Astrocyte (in vitro differentiated cells and primary cell): ENCODE data around the gene INPP5A. TPM values are rescaled to one million over a fixed set of nuclear protein-coding genes. Genes with fewer than 3 reads are reported as not detected.

Experiments used
- DNase-seq: peaks from one replicate; pipeline ENCODE4 v3.0.0-alpha.2; 2010; ENCODE audit warnings: low read depth
- FAIRE-seq: peaks from 2 replicates; lab custom pipeline; 2011; peaks lifted over from hg19 to GRCh38; lab: Jason Lieb, UNC
- H2AFZ ChIP-seq: 2 replicates; pipeline ENCODE4 v1.6.0; 2012; ENCODE audit warnings: low read depth, low read length, inconsistent platforms
- H3K27ac ChIP-seq: 2 replicates; pipeline ENCODE4 v1.5.1; 2011; ENCODE audit warnings: low read depth, low read length, inconsistent platforms
- H3K27me3 ChIP-seq: 2 replicates; pipeline ENCODE4 v1.6.0; 2011; ENCODE audit warnings: low read length, inconsistent platforms; ENCODE audit not compliant: insufficient read depth
- H3K36me3 ChIP-seq: 2 replicates; pipeline ENCODE4 v1.5.1; 2011; ENCODE audit warnings: low read length, inconsistent platforms; ENCODE audit not compliant: insufficient read depth
- H3K4me1 ChIP-seq: 2 replicates; pipeline ENCODE4 v1.5.1; 2011; ENCODE audit warnings: low read length, inconsistent platforms; ENCODE audit not compliant: insufficient read depth
- H3K4me2 ChIP-seq: 2 replicates; pipeline ENCODE4 v1.6.0; 2012; ENCODE audit warnings: low read length, inconsistent platforms
- H3K4me3 ChIP-seq: 2 replicates; pipeline ENCODE4 v1.5.1; 2011; ENCODE audit warnings: low read depth, mild to moderate bottlenecking, low read length, inconsistent platforms; ENCODE audit not compliant: insufficient read depth
- H3K79me2 ChIP-seq: 2 replicates; pipeline ENCODE4 v1.6.0; 2012; ENCODE audit warnings: mild to moderate bottlenecking, low read length, inconsistent platforms; ENCODE audit not compliant: insufficient read depth
- H3K9ac ChIP-seq: 2 replicates; pipeline ENCODE4 v1.6.0; 2012; ENCODE audit warnings: mild to moderate bottlenecking, low read length, inconsistent platforms
- H3K9me3 ChIP-seq: 2 replicates; pipeline ENCODE4 v1.5.1; 2012; ENCODE audit warnings: low read depth, mild to moderate bottlenecking, low read length, inconsistent platforms; ENCODE audit not compliant: insufficient read depth
- H4K20me1 ChIP-seq: 2 replicates; pipeline ENCODE4 v1.6.0; 2012; ENCODE audit warnings: low read length, inconsistent platforms; ENCODE audit not compliant: insufficient read depth
- H3K27ac Mint-ChIP-seq: one replicate; pipeline ENCODE4 v1.8.0; 2021; ENCODE audit warnings: mild to moderate bottlenecking, mixed read lengths; ENCODE audit not compliant: unreplicated experiment
- H3K27me3 Mint-ChIP-seq: one replicate; pipeline ENCODE4 v1.8.0; 2021; ENCODE audit warnings: low read depth, mixed read lengths; ENCODE audit not compliant: unreplicated experiment
- H3K36me3 Mint-ChIP-seq: one replicate; pipeline ENCODE4 v1.8.0; 2021; ENCODE audit warnings: low read depth, mixed read lengths; ENCODE audit not compliant: unreplicated experiment
- H3K4me1 Mint-ChIP-seq: one replicate; pipeline ENCODE4 v1.8.0; 2021; ENCODE audit warnings: low read depth, mixed read lengths; ENCODE audit not compliant: unreplicated experiment
- H3K4me3 Mint-ChIP-seq: one replicate; pipeline ENCODE4 v1.8.0; 2021; ENCODE audit warnings: mild to moderate bottlenecking, moderate library complexity, mixed read lengths; ENCODE audit not compliant: unreplicated experiment
- H3K9me3 Mint-ChIP-seq: one replicate; pipeline ENCODE4 v1.8.0; 2021; ENCODE audit warnings: mild to moderate bottlenecking, mixed read lengths; ENCODE audit not compliant: unreplicated experiment
- CTCF ChIP-seq: IDR thresholded peaks from 2 replicates; pipeline ENCODE4 v1.5.1; 2011; ENCODE audit warnings: low read depth, mild to moderate bottlenecking, inconsistent platforms, low read length, moderate library complexity; ENCODE audit not compliant: insufficient read depth
- EZH2 ChIP-seq: IDR thresholded peaks from 2 replicates; pipeline ENCODE4 v1.6.1; 2012; ENCODE audit warnings: mild to moderate bottlenecking, low read length, inconsistent platforms; ENCODE audit not compliant: insufficient read depth
- total RNA-seq: library from RNA; stranded (reverse); gene quantifications from 2 replicates; pipeline ENCODE4 v1.2.1, GENCODE V29; 2021

The INPP5A gene
- total RNA-seq, 1 donor from 2014 or later: 39.1 TPM

GRCh38 chr10:132612571-132613504, 75.3 kb downstream of the INPP5A start:
- no peak overlapping the region for H3K27ac Mint-ChIP-seq
- FAIRE-seq: no peak

GRCh38 chr10:132613566-132614348, 76.2 kb downstream of the INPP5A start:
- peaks cover 89% of the 10 kb centered on the region for H4K20me1 ChIP-seq
- no peak overlapping the region for H3K4me3 ChIP-seq
- Mint-ChIP-seq H3K27me3 (no peaks in the 10 kb centered on the region), H3K36me3 (peaks cover 8% of the 10 kb centered on the region), H3K4me3 (no peak overlapping the region), H3K27ac (no peak overlapping the region), H3K9me3 (no peaks in the 10 kb centered on the region), H3K4me1 (peaks cover 2% of the 10 kb centered on the region)
- peaks cover 37% of the 10 kb centered on the region for H3K79me2 ChIP-seq
- no peak overlapping the region for H2AFZ ChIP-seq
- H3K9ac ChIP-seq: no peak overlapping the region
- H3K36me3 ChIP-seq: no peaks in the 10 kb centered on the region
- H3K4me2 ChIP-seq: no peak overlapping the region
- H3K4me1 ChIP-seq: peaks cover 2% of the 10 kb centered on the region
- DNase-seq (no peak), FAIRE-seq (no peak)
- H3K27me3 ChIP-seq: no peaks in the 10 kb centered on the region
- H3K9me3 ChIP-seq: no peaks in the 10 kb centered on the region
- TF ChIP-seq EZH2 (no peak), CTCF (no peak)
- no peak overlapping the region for H3K27ac ChIP-seq

More at GRCh38 chr10:132612571-132613504, 75.3 kb downstream of the INPP5A start:
- Histone ChIP-seq H3K9me3 (no peaks in the 10 kb centered on the region), H3K4me3 (no peak overlapping the region), H3K36me3 (no peaks in the 10 kb centered on the region), H3K4me1 (peaks cover 2% of the 10 kb centered on the region), H2AFZ (no peak overlapping the region), H3K27ac (no peak overlapping the region), H3K9ac (no peak overlapping the region), H4K20me1 (peaks cover 91% of the 10 kb centered on the region), H3K27me3 (no peaks in the 10 kb centered on the region), H3K4me2 (no peak overlapping the region), H3K79me2 (peaks cover 46% of the 10 kb centered on the region)
- peaks cover 6% of the 10 kb centered on the region for H3K36me3 Mint-ChIP-seq
- DNase-seq: no peak
- TF ChIP-seq EZH2 (no peak), CTCF (no peak)
- no peaks in the 10 kb centered on the region for H3K27me3 Mint-ChIP-seq
- H3K9me3 Mint-ChIP-seq: no peaks in the 10 kb centered on the region
- peaks cover 2% of the 10 kb centered on the region for H3K4me1 Mint-ChIP-seq
- H3K4me3 Mint-ChIP-seq: no peak overlapping the region
